COLO829 (cell line): ENCODE measurements around the gene BICRA.

Source experiments
- DNase-seq: peaks from one replicate; pipeline ENCODE4 v3.0.0; 2012; ENCODE audit warnings: low spot score

Gene BICRA

DNA sequence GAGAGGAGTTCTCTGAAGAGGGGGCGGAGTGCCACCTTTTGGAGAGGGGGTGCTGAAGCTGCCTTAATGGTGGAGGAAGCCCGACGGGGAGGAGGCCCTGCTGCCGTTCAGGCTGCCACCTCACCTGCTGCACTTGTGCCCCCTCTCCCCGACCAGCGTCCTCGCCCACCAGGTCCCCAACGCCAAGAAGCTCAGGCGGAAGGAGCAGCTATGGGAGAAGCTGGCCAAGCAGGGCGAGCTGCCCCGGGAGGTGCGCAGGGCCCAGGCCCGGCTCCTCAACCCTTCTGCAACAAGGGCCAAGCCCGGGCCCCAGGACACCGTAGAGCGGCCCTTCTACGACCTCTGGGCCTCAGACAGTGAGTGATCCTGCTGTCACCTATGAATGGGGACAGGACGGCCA, 141.8 kb downstream of the BICRA start:
- no peak for DNase-seq

DNA sequence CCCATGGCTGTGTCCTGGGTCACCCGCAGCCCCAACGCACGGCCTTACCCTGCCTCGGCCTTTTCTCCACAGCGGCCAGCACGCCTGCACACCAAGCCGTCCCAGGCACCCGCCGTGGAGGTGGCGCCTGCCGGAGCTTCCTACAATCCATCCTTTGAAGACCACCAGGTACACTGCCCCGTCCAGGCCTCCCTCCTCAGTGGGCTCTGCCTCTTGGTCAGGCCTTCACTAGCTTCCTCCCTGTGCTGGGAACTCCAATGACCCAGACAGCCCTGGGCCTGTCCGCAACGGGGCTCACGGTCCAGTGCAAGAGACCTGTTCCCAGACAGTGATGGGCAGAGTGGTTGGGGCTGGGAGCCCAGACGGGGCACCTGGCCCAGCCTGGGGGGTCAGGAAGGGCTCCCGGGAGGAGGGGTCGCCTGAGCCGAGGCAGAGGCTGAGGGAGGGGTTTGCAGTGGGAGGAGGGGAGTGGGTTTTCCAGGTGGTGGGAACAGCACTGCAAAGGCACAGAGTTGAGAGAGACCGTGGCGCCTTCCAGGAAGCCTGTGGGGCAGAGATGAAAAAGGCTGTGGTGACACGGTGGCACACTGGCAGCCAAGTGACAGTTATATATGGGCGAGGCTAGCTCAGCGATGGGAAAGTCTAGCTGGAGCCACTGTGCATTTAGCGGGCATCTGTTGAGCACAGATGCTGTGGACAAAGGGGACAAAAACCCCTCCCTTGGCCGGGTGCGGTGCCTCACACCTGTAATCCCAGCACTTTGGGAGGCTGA, 143.7 kb downstream of the BICRA start:
- no peak for DNase-seq
